ENCODE results near the gene KISS1R. TPM values are rescaled to one million over a fixed set of nuclear protein-coding genes. Genes with fewer than 3 reads are reported as not detected.
"Not testable (repeated sequence)": the region's sequence is repeated elsewhere in the genome, so short reads cannot be mapped to it uniquely, and the experiment has no call there.

Gene KISS1R
- total RNA-seq, 1 donor from 2014 or later = 0.92 TPM

DNA sequence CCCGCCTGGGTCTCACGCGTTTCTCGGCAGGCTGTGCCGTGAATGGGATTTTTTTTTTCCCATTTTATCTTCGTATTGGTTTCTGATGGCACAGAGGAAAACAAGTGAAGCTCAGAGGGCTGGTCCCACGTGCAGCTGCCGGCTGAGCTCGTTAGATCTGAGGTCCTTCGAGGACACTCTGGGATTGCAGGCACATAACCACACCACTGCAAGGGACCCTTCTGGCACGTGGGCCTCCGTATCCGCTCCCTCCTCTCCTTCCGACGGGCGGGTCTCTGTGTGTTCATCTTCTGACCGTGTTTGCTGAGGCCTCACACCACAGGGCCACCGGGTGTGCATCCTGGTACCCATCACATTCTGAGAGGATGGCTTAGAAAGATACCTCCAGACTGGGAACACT lies 41.0 kb upstream of the KISS1R start:
- H3K4me3 ChIP-seq (ENCODE audit: low read depth, low read length) = no peak overlapping the region
- TF ChIP-seq, protein P1, sequence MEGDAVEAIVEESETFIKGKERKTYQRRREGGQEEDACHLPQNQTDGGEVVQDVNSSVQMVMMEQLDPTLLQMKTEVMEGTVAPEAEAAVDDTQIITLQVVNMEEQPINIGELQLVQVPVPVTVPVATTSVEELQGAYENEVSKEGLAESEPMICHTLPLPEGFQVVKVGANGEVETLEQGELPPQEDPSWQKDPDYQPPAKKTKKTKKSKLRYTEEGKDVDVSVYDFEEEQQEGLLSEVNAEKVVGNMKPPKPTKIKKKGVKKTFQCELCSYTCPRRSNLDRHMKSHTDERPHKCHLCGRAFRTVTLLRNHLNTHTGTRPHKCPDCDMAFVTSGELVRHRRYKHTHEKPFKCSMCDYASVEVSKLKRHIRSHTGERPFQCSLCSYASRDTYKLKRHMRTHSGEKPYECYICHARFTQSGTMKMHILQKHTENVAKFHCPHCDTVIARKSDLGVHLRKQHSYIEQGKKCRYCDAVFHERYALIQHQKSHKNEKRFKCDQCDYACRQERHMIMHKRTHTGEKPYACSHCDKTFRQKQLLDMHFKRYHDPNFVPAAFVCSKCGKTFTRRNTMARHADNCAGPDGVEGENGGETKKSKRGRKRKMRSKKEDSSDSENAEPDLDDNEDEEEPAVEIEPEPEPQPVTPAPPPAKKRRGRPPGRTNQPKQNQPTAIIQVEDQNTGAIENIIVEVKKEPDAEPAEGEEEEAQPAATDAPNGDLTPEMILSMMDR (conservative IDR thresholded peaks at IDR 0.05; ENCODE audit: low read depth, low read length) = no peak
- no peak for DNase-seq (ENCODE audit: low read depth)

DNA sequence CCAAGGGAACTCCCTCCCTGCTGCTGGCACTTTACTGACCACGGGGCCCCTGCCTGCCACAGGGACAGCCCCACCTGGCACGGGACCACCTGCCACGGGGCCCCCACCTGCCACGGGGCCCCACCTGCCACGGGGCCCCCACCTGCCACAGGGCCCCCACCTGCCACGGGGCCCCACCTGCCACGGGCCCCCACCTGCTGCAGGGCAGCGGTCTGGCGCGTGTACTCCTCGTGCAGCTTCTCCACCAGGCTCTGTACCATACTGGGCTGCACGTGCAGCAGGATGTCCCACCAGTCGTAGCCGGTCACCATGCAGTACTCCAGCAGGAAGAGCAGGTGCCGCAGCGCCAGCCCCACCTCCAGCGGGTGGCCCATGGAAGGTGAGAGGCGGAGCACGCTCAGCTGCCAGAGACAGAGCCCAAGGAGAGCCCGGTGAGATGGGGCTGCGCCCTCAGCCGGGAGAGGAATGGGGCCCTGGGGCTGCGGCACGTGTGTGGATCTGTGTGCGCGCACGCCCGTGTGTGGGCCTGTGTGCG lies 40.3 kb upstream of the KISS1R start:
- TF ChIP-seq, protein P1 (conservative IDR thresholded peaks at IDR 0.05; ENCODE audit: low read depth, low read length) = no peak
- no peak overlapping the region for H3K4me3 ChIP-seq (ENCODE audit: low read depth, low read length)
- DNase-seq (ENCODE audit: low read depth) = no peak

DNA sequence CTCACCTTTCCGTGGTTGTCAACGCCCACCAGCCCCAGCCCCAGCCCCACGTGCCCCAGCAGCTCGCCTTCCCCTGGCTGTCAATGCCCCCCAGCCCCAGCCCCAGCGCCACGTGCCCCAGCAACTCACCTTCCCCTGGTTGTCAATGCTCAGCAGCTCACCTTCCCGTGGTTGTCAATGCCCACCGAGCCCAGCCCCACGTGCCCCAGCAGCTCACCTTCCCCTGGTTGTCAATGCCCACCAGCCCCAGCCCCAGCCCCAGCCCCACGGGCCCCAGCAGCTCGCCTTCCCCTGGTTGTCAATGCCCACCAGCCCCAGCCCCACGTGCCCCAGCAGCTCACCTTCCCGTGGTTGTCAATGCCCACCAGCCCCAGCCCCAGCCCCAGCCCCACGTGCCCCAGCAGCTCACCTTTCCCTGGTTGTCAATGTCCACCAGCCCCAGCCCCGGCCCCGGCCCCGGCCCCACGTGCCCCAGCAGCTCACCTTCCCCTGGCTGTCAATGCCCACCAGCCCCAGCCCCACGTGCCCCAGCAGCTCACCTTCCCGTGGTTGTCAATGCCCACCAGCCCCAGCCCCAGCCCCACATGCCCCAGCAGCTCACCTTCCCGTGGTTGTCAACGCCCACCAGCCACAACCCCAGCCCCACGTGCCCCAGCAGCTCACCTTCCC lies 39.0 kb upstream of the KISS1R start:
- not testable (repeated sequence) for H3K4me3 ChIP-seq (ENCODE audit: low read depth, low read length); DNase-seq (ENCODE audit: low read depth)

DNA sequence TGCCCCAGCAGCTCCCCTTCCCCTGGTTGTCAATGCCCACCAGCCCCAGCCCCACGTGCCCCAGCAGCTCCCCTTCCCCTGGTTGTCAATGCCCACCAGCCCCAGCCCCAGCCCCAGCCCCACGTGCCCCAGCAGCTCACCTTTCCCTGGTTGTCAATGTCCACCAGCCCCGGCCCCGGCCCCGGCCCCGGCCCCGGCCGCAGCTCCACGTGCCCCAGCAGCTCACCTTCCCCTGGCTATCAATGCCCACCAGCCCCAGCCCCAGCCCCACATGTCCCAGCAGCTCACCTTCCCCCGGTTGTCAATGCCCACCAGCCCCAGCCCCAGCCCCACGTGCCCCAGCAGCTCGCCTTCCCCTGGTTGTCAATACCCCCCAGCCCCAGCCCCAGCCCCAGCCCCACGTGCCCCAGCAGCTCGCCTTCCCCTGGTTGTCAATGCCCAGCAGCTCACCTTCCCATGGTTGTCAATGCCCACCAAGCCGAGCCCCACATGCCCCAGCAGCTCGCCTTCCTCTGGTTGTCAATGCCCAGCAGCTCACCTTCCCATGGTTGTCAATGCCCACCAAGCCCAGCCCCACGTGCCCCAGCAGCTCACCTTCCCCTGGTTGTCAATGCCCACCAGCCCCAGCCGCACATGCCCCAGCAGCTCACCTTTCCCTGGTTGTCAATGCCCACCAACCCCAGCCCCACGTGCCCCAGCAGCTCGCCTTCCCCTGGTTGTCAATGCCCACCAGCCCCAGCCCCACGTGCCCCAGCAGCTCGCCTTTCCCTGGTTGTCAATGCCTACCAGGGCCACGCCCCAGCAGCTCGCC lies 38.2 kb upstream of the KISS1R start:
- H3K4me3 ChIP-seq (ENCODE audit: low read depth, low read length) = not testable (repeated sequence)

DNA sequence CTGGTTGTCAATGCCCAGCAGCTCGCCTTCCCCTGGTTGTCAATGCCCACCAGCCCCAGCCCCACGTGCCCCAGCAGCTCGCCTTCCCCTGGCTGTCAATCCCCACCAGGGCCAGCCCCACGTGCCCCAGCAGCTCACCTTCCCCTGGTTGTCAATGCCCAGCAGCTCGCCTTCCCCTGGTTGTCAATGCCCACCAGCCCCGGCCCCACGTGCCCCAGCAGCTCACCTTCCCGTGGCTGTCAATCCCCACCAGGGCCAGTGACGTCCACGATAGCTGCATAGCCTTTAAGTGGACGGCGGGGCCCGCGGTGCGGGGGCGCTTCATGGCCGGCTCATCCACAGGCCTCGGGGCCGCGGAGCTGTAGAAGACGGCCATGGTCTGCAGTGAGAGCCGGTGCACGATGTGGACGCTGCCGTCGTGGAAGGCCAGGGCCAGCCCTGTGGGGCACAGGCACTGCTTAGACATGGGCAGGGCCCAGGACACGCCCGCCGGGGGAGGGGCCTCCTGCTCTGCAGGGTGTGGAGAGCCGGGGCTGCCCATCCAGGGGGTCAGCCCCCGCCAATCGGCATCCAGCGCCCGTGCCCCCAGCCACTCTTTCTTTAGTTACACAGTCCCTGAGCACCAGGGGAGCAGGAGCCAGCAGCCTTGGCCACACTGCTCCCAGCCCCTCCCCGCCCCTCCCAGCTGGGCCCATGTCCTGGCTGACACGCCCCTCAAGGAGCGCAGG lies 37.3 kb upstream of the KISS1R start:
- no peak for DNase-seq (ENCODE audit: low read depth)
- TF ChIP-seq, protein P1 (conservative IDR thresholded peaks at IDR 0.05; ENCODE audit: low read depth, low read length) = no peak
- no peak overlapping the region for H3K4me3 ChIP-seq (ENCODE audit: low read depth, low read length)

More for the DNA sequence above, 38.2 kb upstream of the KISS1R start:
- DNase-seq (ENCODE audit: low read depth) = not testable (repeated sequence)

DNA sequence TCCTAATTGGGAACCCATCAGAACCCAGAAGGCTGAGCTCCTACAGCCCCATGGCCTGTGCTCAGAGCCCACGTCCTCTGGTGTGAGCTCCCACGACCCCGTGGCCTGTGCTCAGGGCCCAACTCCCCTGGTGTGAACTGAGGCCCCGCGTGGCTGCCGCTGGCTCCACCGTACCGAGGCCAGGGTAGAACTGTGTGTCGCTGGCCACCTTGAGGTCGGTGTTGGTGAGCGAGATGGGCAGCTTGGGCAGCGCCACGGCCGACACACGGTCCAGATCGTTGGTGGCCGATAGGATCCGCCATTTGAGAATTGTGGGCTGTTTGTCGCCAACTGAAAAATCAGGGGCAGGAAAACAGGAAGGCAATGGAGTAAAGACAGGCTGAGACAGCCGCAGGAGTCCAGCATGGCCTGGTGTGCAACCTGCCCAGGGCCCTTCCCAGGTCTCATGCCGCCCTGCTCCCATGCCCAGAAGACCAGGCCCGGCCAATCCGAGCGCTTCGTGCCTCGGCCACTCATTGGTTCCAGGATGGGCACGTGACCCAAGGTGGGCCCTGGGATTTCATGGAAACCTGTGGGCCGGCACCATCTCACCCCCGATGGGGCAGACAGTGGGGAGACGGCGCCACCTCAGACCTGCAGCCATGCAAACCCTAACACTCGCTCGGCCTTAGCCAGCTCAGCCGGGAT lies 35.6 kb upstream of the KISS1R start:
- no peak overlapping the region for H3K4me3 ChIP-seq (ENCODE audit: low read depth, low read length)
- no peak for DNase-seq (ENCODE audit: low read depth)
- TF ChIP-seq, protein P1 (conservative IDR thresholded peaks at IDR 0.05; ENCODE audit: low read depth, low read length) = no peak

DNA sequence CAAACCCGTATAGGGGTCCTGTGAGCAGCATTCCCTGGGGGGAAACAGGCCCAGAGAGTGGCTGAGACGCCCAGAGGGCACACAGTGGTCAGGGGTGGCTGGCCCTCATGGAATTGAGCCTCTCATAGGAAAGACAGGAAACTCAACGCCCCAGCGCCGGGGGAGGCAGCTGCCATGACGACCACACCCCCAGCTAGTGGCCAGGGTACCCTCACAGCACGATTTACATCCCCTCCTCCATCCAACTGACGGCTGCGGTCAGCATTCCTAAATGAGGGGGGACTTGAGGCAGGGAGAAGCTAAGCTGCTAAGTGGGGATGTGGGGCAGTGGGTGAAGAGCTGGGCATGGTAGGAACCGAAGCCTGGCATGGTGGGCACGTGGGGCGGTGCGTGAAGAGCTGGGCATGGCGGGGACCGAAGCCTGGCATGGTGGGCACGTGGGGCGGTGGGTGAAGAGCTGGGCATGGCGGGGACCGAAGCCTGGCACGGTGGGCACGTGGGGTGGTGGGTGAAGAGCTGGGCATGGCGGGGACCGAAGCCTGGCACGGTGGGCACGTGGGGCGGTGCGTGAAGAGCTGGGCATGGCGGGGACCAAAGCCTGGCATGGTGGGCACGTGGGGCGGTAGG lies 34.1 kb upstream of the KISS1R start:
- no peak for DNase-seq (ENCODE audit: low read depth)
- TF ChIP-seq, protein P1 (conservative IDR thresholded peaks at IDR 0.05; ENCODE audit: low read depth, low read length) = no peak
- H3K4me3 ChIP-seq (ENCODE audit: low read depth, low read length) = no peak overlapping the region
